IgD-negative memory B cell (primary cell): Measurements from ENCODE around the gene CTSL. TPM values are rescaled to one million over a fixed set of nuclear protein-coding genes. Genes with fewer than 3 reads are reported as not detected.

ENCODE experiments used
- polyA plus RNA-seq: library from polyadenylated mRNA; unstranded; fragments of 300-500 nt; fragmentation: Illumina TruSeq; gene quantifications from one replicate; pipeline ENCODE4 v1.2.3, GENCODE V29; 2021

CTSL gene
- polyA plus RNA-seq, 1 donor from 2014 or later = 1.4 TPM

Other genes with a start within 250 kb of the CTSL start
- gene DAPK1, start 228.3 kb upstream of the CTSL start, polyA plus RNA-seq = 0.86 TPM
- gene SPATA31E1, start 156.8 kb downstream of the CTSL start, polyA plus RNA-seq = not detected
- gene SPATA31C1, start 191.8 kb downstream of the CTSL start, polyA plus RNA-seq = not detected
- 0.29 TPM for gene CDK20, start 248.4 kb downstream of the CTSL start, polyA plus RNA-seq